ENCODE results near the gene SREBF2. TPM values are rescaled to one million over a fixed set of nuclear protein-coding genes. Genes with fewer than 3 reads are reported as not detected.
"Not testable (repeated sequence)": the region's sequence is repeated elsewhere in the genome, so short reads cannot be mapped to it uniquely, and the experiment has no call there.

Gene SREBF2
- total RNA-seq, 1 donor: 52.8 TPM

GRCh38 chr22:41946629-41947423 is 113.9 kb downstream of the SREBF2 start, which contains the start of gene CENPM:
Gene CENPM, minus strand, starts transcription at chr22:41947152. Its CDS starts 76 bp downstream, at chr22:41947076.
- no peak for TF ChIP-seq CTCF (IDR thresholded peaks at IDR 0.05; ENCODE audit: insufficient read depth, low read length)
- DNase-seq (ENCODE audit: low read depth): peak; percentile 90
- H3K4me3 ChIP-seq (ENCODE audit: low read depth, low read length): peak within 1 kb of the TSS; percentile 94

GRCh38 chr22:41947424-41948080 is 114.6 kb downstream of the SREBF2 start:
- no peak overlapping the region for H3K4me3 ChIP-seq (ENCODE audit: low read depth, low read length)
- DNase-seq (ENCODE audit: low read depth): no peak
- TF ChIP-seq CTCF (IDR thresholded peaks at IDR 0.05; ENCODE audit: insufficient read depth, low read length): no peak

GRCh38 chr22:41948142-41948541 is 115.2 kb downstream of the SREBF2 start:
- DNase-seq (ENCODE audit: low read depth): no peak
- H3K4me3 ChIP-seq (ENCODE audit: low read depth, low read length): no peak overlapping the region
- no peak for TF ChIP-seq CTCF (IDR thresholded peaks at IDR 0.05; ENCODE audit: insufficient read depth, low read length)

GRCh38 chr22:41948928-41949296 is 116.0 kb downstream of the SREBF2 start:
- H3K4me3 ChIP-seq (ENCODE audit: low read depth, low read length); DNase-seq (ENCODE audit: low read depth): not testable (repeated sequence)

GRCh38 chr22:41949297-41949965 is 116.5 kb downstream of the SREBF2 start:
- no peak overlapping the region for H3K4me3 ChIP-seq (ENCODE audit: low read depth, low read length)
- no peak for DNase-seq (ENCODE audit: low read depth)
- no peak for TF ChIP-seq CTCF (IDR thresholded peaks at IDR 0.05; ENCODE audit: insufficient read depth, low read length)

GRCh38 chr22:41951898-41952474 is 119.1 kb downstream of the SREBF2 start, which contains the start of gene SMIM45:
Gene SMIM45, plus strand, starts transcription at chr22:41952150.
- no peak for DNase-seq (ENCODE audit: low read depth)
- no peak within 1 kb of the TSS for H3K4me3 ChIP-seq (ENCODE audit: low read depth, low read length)
- no peak for TF ChIP-seq CTCF (IDR thresholded peaks at IDR 0.05; ENCODE audit: insufficient read depth, low read length)

- DNase-seq (ENCODE audit: low read depth): no peak
- TF ChIP-seq CTCF (IDR thresholded peaks at IDR 0.05; ENCODE audit: insufficient read depth, low read length): no peak
- no peak overlapping the region for H3K4me3 ChIP-seq (ENCODE audit: low read depth, low read length)
Measured at GRCh38 chr22:41952713-41953112, 119.8 kb downstream of the SREBF2 start.
